NCI-H510A treated with DMSO at 0.1 percent for 48 hours (cell line): Measurements from ENCODE around the gene VMP1.

Experiments used
- DNase-seq: peaks from one replicate; lab custom pipeline; 2025; lab: John Stamatoyannopoulos, UW

The VMP1 gene

GRCh38 chr17:59707149-59707970 is at the start of gene VMP1, which contains the start of gene PTRH2:
Gene VMP1 (plus strand): TSS chr17:59707654. CDS start chr17:59731447, 23,793 bp downstream.
Gene PTRH2 (minus strand): TSS chr17:59707430. CDS start chr17:59697978, 9,452 bp downstream.
- peak; percentile 100 for DNase-seq

DNA sequence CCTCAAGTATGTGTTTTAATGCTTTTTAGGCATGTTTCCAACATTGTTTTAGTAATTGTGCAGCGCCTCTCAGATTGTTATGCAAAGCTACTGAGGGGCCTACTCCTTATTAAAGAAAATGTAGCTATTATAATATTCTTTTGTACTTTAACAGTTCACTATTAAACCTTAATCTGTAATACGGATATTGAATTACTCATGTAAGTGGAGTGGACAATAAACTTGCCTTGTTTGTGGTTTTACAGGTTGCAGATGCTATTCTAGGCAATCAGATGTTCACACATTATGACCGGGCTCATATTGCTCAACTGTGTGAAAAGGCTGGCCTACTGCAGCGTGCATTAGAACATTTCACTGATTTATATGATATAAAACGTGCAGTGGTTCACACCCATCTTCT is 41.2 kb upstream of the VMP1 start:
- DNase-seq = no peak

DNA sequence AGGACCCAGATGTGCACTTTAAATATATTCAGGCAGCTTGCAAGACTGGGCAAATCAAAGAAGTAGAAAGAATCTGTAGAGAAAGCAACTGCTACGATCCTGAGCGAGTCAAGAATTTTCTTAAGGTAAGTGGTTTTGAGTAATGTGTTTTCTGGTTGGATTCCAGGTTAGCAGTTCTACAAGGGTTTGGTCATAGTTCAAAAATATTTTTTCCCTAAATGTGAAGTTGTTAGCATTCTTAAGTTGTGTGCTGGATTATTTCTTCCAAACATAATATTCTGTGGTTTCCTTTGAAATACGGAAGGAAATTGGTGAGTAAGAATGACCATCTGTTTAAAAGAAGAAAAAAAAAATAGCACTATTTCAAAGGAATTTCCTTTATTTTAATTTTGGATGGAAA is 38.6 kb upstream of the VMP1 start:
- no peak for DNase-seq

- no peak for DNase-seq
Measured at GRCh38 chr17:59669411-59669810, 38.0 kb upstream of the VMP1 start.

GRCh38 chr17:59669944-59670343 is 37.5 kb upstream of the VMP1 start:
- DNase-seq = no peak

DNA sequence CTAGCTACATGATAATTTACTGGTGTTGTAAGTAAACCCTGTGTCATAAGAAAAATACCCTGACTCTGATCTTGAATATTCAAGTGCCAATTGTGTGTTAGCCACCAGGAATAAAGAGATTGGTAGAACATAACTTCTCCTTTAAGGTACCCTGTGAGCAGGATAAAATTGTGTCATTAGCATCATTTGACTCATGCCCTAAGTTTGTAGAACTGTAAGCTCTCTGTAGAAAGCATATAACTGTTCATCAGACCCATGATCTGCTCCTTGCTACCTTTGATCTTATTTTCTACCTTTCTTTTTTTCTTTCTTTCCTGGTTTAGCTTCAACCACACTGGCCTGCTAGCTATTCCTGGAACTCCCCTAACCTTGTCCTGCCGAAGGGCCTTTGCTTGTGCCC is 36.1 kb upstream of the VMP1 start:
- no peak for DNase-seq

- DNase-seq = no peak
Measured at GRCh38 chr17:59675231-59675630, 32.2 kb upstream of the VMP1 start.

DNA sequence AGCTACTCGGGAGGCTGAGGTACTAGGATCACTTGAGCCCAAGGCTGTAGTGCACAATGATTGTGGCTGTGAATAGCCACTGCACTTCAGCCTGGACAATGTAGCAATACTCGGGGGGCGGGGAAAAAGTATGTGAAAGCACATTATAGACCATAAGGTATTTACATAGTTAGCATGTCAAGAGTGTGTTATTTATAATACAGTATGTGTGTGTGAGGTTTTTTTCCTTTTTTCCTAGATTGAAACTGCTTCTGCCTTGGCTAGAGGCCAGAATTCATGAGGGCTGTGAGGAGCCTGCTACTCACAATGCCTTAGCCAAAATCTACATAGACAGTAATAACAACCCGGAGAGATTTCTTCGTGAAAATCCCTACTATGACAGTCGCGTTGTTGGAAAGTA is 30.7 kb upstream of the VMP1 start:
- no peak for DNase-seq

DNA sequence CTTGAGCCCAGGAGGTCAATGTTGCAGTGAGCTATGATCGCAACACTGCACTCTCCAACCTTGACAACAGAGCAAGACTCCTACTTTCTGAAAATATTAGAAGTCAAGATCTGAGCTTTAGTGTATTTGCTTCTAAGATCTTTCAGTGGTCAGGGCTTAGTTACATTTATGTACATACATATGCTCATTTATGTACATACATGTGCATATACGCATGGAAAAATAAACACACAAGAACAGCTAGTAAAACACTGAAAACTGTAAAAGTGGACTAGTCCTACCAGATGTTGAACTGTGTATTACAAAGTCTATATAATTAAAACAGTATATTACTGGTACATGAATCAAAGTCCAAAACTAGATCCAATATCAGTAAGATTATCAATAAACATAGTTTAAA is 28.5 kb upstream of the VMP1 start:
- DNase-seq = no peak

DNA sequence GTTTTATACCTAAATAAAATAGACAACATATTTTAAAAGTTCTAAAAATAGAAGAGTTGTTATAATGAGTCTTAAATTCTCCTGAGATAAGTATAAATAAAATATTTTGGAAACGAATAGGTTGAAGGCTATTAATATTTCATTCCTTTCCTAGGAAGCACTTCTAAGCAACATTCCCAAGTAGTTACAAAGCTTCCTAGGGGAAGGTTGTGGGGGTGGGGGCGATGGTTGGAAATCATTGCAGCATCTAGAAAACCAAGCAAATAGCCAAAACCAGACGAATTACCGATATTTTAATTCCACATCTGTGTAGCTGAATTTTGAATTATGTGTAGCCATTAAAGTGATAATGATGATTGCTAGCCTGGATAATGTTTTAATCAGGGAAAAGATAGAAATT is 27.1 kb upstream of the VMP1 start:
- DNase-seq = no peak

DNA sequence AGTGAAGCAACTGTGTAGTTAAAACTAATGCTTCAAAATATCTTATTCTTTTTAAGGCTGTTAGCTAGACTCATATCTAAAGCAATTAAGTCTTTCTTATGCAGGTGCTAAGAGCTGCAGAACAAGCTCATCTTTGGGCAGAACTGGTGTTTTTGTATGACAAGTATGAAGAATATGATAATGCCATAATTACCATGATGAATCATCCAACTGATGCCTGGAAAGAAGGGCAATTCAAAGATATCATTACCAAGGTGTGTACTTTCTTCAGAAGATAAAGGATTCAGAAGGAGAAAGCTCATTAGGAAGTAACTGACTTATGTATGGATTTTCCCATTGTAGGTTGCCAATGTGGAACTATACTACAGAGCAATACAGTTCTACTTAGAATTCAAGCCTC is 24.2 kb upstream of the VMP1 start:
- no peak for DNase-seq

DNA sequence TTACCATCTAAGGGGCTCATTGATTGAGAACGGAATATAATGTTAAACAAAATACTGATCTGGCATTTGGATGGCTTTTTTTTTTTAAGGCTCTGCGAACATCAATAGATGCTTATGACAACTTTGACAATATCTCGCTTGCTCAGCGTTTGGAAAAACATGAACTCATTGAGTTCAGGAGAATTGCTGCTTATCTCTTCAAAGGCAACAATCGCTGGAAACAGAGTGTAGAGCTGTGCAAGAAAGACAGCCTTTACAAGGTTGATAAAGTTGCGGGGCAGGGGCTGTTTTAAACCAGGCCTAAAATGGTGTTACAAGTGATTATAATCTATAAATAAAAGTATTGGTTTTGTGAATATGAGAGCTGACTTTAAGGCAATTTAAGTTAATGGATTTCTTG is 22.5 kb upstream of the VMP1 start:
- no peak for DNase-seq

- DNase-seq = no peak
Measured at GRCh38 chr17:59688008-59688407, 19.4 kb upstream of the VMP1 start.

- no peak for DNase-seq
Measured at GRCh38 chr17:59688496-59688895, 19.0 kb upstream of the VMP1 start.

GRCh38 chr17:59693582-59693981 is 13.9 kb upstream of the VMP1 start:
- DNase-seq = no peak

GRCh38 chr17:59694344-59694743 is 13.1 kb upstream of the VMP1 start:
- DNase-seq = no peak

DNA sequence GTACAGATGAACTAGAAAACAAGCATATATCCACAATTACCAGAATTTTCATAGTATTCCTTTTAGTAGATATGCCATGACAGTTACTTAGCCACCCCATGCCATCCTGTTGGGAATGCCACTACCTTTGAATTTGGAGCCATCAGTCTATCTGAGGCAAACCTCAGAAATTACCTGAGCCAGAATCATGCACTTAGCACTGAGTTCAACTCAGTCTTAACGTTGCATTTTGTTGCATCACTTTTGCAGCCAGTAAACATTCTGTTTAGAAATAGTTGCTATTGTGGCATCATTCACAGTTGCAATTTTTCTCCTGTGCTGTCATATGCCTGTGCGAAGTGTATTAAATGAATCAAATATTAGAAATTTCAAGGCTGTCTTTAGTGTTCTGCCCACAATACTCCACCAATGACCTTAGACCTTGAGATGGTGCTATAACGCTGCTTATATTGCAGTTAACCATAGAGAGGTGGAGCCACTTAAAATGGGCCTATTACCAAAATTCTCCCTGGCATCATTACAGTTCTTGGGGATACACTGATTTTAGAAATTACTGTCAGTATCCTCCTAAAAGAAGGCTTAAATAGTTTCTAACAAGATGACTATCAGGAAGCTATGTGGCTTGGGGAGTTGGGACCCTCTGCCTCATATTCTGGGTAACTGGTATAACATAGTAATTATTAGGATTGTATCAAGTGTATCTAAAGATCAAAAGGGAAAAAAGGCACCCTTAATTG is 11.3 kb upstream of the VMP1 start:
- no peak for DNase-seq

- DNase-seq = no peak
Measured at GRCh38 chr17:59696682-59697277, 10.7 kb upstream of the VMP1 start.

DNA sequence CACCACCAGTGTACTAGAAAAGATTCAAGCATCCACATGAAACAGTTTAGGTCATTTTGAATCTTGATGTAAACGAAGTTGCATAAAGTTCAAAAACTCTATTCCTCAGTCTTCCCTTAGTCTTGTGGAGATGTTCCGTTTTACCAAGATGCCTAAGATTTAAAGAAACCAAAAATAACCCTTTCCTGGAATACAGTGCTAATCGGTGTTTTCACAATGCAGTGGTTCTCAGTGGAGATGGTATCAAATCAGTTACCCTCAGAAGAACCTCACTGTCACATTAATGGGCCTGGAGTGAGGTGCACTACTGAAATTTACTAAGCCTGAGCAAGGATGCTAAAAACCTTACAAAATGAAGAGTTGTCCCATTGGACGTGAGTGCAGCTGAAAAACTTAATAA is 9.3 kb upstream of the VMP1 start:
- no peak for DNase-seq

DNA sequence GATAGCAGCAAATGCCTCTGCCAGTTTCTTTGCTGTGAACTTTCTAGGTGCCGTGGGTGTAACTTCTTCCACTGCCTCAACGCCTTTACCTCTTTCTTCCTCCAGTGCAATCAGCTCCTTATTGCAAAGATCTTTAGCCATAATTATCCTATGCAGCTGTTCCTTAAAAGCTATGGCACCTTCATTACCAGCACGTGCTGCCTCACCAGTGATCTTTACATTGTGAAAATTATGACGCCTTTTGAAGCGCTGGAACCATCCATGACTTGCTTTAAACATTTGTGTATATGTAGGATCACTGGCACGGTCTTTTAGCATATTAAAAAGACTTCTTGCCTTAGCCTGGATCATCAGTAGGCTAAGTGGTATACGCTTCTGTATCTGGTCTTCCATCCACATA is 8.2 kb upstream of the VMP1 start:
- DNase-seq = no peak

- DNase-seq = no peak
Measured at GRCh38 chr17:59699786-59700185, 7.7 kb upstream of the VMP1 start.

DNA sequence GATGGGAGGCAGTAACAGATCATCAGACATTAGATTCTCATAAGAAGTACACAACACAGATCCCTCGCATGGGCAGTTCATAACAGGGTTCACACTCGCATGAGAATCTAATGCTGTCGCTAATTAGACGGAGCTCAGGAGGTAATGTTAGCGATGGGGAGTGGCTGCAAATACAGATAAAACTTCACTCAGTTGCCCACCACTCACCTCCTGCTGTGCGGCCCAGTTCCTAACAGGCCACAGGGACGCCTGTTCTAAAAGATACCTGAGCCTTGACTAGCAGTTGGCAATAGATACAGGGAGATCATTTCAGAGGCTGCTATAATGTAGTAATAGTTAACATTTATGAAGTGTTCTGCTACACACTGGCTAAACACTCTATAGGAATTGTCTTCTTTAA is 5.2 kb upstream of the VMP1 start:
- no peak for DNase-seq

DNA sequence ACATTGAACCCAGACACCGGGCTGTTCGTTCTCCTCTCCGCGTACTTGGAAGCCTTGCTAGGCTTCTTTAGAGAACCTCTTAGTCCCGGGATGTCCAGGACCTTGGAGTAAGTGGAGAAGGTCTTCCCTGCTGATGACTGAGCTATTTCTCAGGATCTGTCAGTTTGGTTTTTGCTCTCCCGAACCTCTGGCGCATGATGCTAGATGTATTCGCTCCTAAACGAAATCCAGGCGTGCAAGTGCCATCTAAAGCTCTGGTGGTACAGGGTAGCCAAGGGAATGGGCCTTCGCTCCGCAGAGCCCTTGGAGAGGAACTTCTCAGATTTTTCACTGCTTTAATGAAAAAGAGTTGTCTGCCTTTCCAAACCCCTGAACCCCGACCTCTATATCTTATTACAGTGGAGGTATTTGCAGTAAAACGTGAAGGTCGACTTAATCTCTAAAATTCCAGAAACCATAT is 547 bp downstream of the VMP1 start:
- DNase-seq = peak; percentile 81
